WTC11 (cell line): ENCODE results near the gene CASTOR2. TPM values are rescaled to one million over a fixed set of nuclear protein-coding genes. Genes with fewer than 3 reads are reported as not detected.

Experiments used
- ATAC-seq: fragments of 200-7000 bp; cut with Tn5 transposase; 2 replicates; pipeline ENCODE4 v1.10.0; 2021; ENCODE audit warnings: mild to moderate bottlenecking, moderate library complexity
- CTCF ChIA-PET: fragments of 300-600 bp; sonication (Branson Sonifier 250); formaldehyde crosslinking; loops from one replicate; lab custom pipeline; 2021; ENCODE audit warnings: antibody characterized with exemption; lab: Charles Lee
- POLR2A ChIA-PET: fragments of 350-600 bp; sonication (Branson Sonifier 250); formaldehyde crosslinking; loops from one replicate; lab custom pipeline; 2021; ENCODE audit warnings: antibody characterized with exemption; lab: Charles Lee
- DNase-seq: peaks from one replicate; pipeline ENCODE4 v3.0.0; 2021; ENCODE audit warnings: low spot score
- H3K27ac Mint-ChIP-seq: 2 replicates; pipeline ENCODE4 v1.8.0; 2021; ENCODE audit warnings: mixed read lengths
- H3K27me3 Mint-ChIP-seq: 2 replicates; pipeline ENCODE4 v1.8.0; 2021; ENCODE audit warnings: low read depth, mild to moderate bottlenecking, moderate library complexity, mixed read lengths
- H3K36me3 Mint-ChIP-seq: 2 replicates; pipeline ENCODE4 v1.8.0; 2021; ENCODE audit warnings: mixed read lengths
- H3K4me1 Mint-ChIP-seq: 2 replicates; pipeline ENCODE4 v1.8.0; 2022; ENCODE audit warnings: mixed read lengths
- H3K4me3 Mint-ChIP-seq: 2 replicates; pipeline ENCODE4 v1.8.0; 2021; ENCODE audit warnings: mild to moderate bottlenecking, moderate library complexity, mixed read lengths
- H3K9me3 Mint-ChIP-seq: 2 replicates; pipeline ENCODE4 v1.8.0; 2021; ENCODE audit warnings: mixed read lengths
- ATF1 ChIP-seq: sonication (generic); formaldehyde crosslinking; IDR thresholded peaks from 2 replicates; pipeline ENCODE4 v1.8.1; 2023; ENCODE audit warnings: mild to moderate bottlenecking, moderate library complexity, missing genetic modification reagents
- CBFB ChIP-seq: sonication (generic); formaldehyde crosslinking; IDR thresholded peaks from 2 replicates; pipeline ENCODE4 v1.8.1; 2022; ENCODE audit warnings: mild to moderate bottlenecking, low read depth, missing genetic modification reagents
- FOXK1 ChIP-seq: sonication (generic); formaldehyde crosslinking; IDR thresholded peaks from 2 replicates; pipeline ENCODE4 v1.8.0; 2022; ENCODE audit warnings: mild to moderate bottlenecking, moderate library complexity, missing genetic modification reagents
- FOXP1 ChIP-seq: sonication (generic); formaldehyde crosslinking; IDR thresholded peaks from 2 replicates; pipeline ENCODE4 v1.8.0; 2022; ENCODE audit warnings: missing genetic modification reagents, mild to moderate bottlenecking, moderate library complexity, borderline replicate concordance
- JAZF1 ChIP-seq: fragments of 250-450 bp; sonication (Bioruptor Pico); IDR thresholded peaks from 2 replicates; pipeline ENCODE4 v1.9.0; 2021; ENCODE audit warnings: moderate library complexity, mild to moderate bottlenecking, inconsistent platforms
- NFYB ChIP-seq: sonication (generic); formaldehyde crosslinking; conservative IDR thresholded peaks from 2 replicates; pipeline ENCODE4 v1.8.0; 2022; ENCODE audit warnings: low read depth, missing genetic modification reagents
- RELA ChIP-seq: sonication (generic); formaldehyde crosslinking; IDR thresholded peaks from 2 replicates; pipeline ENCODE4 v1.8.1; 2022; ENCODE audit warnings: missing genetic modification reagents, mild to moderate bottlenecking, borderline replicate concordance
- SMAD3 ChIP-seq: sonication (generic); formaldehyde crosslinking; IDR thresholded peaks from 2 replicates; pipeline ENCODE4 v1.8.0; 2022; ENCODE audit warnings: missing genetic modification reagents, mild to moderate bottlenecking, borderline replicate concordance
- ZNF121 ChIP-seq: sonication (generic); formaldehyde crosslinking; IDR thresholded peaks from 2 replicates; pipeline ENCODE4 v1.8.0; 2023; ENCODE audit warnings: missing genetic modification reagents
- ZNF138 ChIP-seq: sonication (generic); formaldehyde crosslinking; conservative IDR thresholded peaks from 2 replicates; pipeline ENCODE4 v1.8.1; 2022; ENCODE audit warnings: mild to moderate bottlenecking, moderate library complexity, missing genetic modification reagents
- ZNF219 ChIP-seq: sonication (generic); formaldehyde crosslinking; IDR thresholded peaks from 2 replicates; pipeline ENCODE4 v1.8.0; 2023; ENCODE audit warnings: missing genetic modification reagents, mild to moderate bottlenecking, borderline replicate concordance
- ZNF263 ChIP-seq: sonication (generic); formaldehyde crosslinking; IDR thresholded peaks from 2 replicates; pipeline ENCODE4 v1.8.1; 2022; ENCODE audit warnings: low read depth, mild to moderate bottlenecking, moderate library complexity, missing genetic modification reagents
- total RNA-seq: library from RNA; stranded (reverse); gene quantifications from 3 replicates; pipeline ENCODE4 v1.2.3, GENCODE V29; 2021
- TF ChIP-seq, protein P1 (sequence below): fragments of 250-450 bp; sonication (Bioruptor Pico); IDR thresholded peaks from 2 replicates; pipeline ENCODE4 v1.9.0; 2021; ENCODE audit warnings: mild to moderate bottlenecking, borderline replicate concordance
- TF ChIP-seq, protein P2 (sequence below): sonication (generic); formaldehyde crosslinking; IDR thresholded peaks from 2 replicates; pipeline ENCODE4 v1.8.1; 2022; ENCODE audit warnings: missing genetic modification reagents, borderline replicate concordance
- TF ChIP-seq, protein P3 (sequence below): fragments of 250-450 bp; sonication (Bioruptor Pico); IDR thresholded peaks from 2 replicates; pipeline ENCODE4 v1.9.0; 2021; ENCODE audit warnings: mild to moderate bottlenecking
- TF ChIP-seq, protein P4 (sequence below): fragments of 250-450 bp; sonication (Bioruptor Pico); IDR thresholded peaks from 2 replicates; pipeline ENCODE4 v1.8.0; 2021; ENCODE audit warnings: mild to moderate bottlenecking
- TF ChIP-seq, protein P5 (sequence below): sonication (generic); formaldehyde crosslinking; IDR thresholded peaks from 2 replicates; pipeline ENCODE4 v1.8.1; 2023; ENCODE audit warnings: mild to moderate bottlenecking, missing genetic modification reagents, moderate library complexity
- TF ChIP-seq, protein P6 (sequence below): sonication (generic); formaldehyde crosslinking; IDR thresholded peaks from 2 replicates; pipeline ENCODE4 v1.8.1; 2023; ENCODE audit warnings: mild to moderate bottlenecking, missing genetic modification reagents
- TF ChIP-seq, protein P7 (sequence below): sonication (generic); formaldehyde crosslinking; IDR thresholded peaks from 2 replicates; pipeline ENCODE4 v1.8.1; 2023; ENCODE audit warnings: mild to moderate bottlenecking, moderate library complexity, missing genetic modification reagents
- TF ChIP-seq, protein P8 (sequence below): fragments of 250-450 bp; sonication (Bioruptor Pico); IDR thresholded peaks from 2 replicates; pipeline ENCODE4 v2.1.2; 2022; ENCODE audit warnings: mild to moderate bottlenecking, moderate library complexity

The CASTOR2 gene
- total RNA-seq, 1 experiment from 2014 or later, result 38.7 TPM

DNA sequence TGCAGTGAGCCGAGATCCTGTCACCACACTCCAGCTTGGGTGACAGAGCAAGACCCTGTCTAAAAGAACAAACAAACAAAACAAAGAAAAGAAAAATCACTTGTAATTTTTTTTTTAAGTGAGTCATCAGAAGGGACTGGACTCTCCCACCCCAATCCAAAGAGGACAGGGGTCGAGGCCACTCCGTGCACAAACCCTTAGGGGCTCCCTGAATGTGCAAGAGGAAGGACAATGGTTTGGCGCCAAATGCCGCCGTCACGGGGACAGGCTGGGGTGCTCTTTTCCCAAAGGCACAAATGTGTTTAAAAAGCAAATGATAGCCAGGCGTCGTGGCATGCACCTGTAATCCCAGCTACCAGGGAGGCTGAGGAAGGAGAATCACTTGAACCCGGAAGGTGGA is 85.3 kb downstream of the CASTOR2 start:
- peaks cover 32% of the 10 kb centered on the region for H3K36me3 Mint-ChIP-seq
- ATAC-seq, result no peak
- no peak overlapping the region for H3K27ac Mint-ChIP-seq
- H3K27me3 Mint-ChIP-seq, result no peaks in the 10 kb centered on the region
- CTCF ChIA-PET, result no interaction called here
- TF ChIP-seq ATF1 (CRISPR knock-in tag), result no peak
- TF ChIP-seq CBFB (CRISPR knock-in tag), result no peak
- TF ChIP-seq, protein P1, sequence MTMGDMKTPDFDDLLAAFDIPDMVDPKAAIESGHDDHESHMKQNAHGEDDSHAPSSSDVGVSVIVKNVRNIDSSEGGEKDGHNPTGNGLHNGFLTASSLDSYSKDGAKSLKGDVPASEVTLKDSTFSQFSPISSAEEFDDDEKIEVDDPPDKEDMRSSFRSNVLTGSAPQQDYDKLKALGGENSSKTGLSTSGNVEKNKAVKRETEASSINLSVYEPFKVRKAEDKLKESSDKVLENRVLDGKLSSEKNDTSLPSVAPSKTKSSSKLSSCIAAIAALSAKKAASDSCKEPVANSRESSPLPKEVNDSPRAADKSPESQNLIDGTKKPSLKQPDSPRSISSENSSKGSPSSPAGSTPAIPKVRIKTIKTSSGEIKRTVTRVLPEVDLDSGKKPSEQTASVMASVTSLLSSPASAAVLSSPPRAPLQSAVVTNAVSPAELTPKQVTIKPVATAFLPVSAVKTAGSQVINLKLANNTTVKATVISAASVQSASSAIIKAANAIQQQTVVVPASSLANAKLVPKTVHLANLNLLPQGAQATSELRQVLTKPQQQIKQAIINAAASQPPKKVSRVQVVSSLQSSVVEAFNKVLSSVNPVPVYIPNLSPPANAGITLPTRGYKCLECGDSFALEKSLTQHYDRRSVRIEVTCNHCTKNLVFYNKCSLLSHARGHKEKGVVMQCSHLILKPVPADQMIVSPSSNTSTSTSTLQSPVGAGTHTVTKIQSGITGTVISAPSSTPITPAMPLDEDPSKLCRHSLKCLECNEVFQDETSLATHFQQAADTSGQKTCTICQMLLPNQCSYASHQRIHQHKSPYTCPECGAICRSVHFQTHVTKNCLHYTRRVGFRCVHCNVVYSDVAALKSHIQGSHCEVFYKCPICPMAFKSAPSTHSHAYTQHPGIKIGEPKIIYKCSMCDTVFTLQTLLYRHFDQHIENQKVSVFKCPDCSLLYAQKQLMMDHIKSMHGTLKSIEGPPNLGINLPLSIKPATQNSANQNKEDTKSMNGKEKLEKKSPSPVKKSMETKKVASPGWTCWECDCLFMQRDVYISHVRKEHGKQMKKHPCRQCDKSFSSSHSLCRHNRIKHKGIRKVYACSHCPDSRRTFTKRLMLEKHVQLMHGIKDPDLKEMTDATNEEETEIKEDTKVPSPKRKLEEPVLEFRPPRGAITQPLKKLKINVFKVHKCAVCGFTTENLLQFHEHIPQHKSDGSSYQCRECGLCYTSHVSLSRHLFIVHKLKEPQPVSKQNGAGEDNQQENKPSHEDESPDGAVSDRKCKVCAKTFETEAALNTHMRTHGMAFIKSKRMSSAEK, result no peak
- TF ChIP-seq ZNF138 (CRISPR knock-in tag), result no peak
- no peak for TF ChIP-seq ZNF263
- TF ChIP-seq ZNF219, result no peak
- POLR2A ChIA-PET, result no interaction called here
- DNase-seq, result no peak
- no peaks in the 10 kb centered on the region for H3K9me3 Mint-ChIP-seq
- H3K4me1 Mint-ChIP-seq, result peaks cover 2% of the 10 kb centered on the region; the same call in 1 of the 2 replicates
- no peak overlapping the region for H3K4me3 Mint-ChIP-seq

DNA sequence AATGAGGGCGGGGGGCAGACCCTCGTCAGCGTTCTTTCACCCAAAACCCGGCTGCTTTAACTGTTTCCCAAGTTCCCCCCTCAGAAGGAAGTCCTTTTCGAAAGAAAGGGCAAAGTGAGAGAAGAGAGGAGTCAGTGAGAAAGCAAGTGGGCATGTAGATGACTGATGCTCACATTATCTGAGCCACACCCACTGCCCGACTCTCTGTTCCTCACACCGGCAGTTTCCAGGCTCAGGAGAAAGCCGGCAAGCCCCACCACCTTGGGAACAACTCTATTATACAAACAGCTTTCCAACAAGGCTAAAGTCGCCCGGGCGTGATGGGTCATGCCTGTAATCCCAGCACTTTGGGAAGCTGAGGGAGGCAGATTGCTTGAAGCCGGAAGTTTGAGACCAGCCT is 86.0 kb downstream of the CASTOR2 start:
- peaks cover 39% of the 10 kb centered on the region for H3K36me3 Mint-ChIP-seq
- H3K4me3 Mint-ChIP-seq, result no peak overlapping the region
- H3K9me3 Mint-ChIP-seq, result no peaks in the 10 kb centered on the region
- no peaks in the 10 kb centered on the region for H3K27me3 Mint-ChIP-seq
- ChIA-PET CTCF (no interaction called here), POLR2A (no interaction called here)
- ATAC-seq (no peak), DNase-seq (no peak)
- H3K27ac Mint-ChIP-seq, result no peak overlapping the region
- H3K4me1 Mint-ChIP-seq, result peaks cover 2% of the 10 kb centered on the region; the same call in 1 of the 2 replicates
- TF ChIP-seq, protein P2, sequence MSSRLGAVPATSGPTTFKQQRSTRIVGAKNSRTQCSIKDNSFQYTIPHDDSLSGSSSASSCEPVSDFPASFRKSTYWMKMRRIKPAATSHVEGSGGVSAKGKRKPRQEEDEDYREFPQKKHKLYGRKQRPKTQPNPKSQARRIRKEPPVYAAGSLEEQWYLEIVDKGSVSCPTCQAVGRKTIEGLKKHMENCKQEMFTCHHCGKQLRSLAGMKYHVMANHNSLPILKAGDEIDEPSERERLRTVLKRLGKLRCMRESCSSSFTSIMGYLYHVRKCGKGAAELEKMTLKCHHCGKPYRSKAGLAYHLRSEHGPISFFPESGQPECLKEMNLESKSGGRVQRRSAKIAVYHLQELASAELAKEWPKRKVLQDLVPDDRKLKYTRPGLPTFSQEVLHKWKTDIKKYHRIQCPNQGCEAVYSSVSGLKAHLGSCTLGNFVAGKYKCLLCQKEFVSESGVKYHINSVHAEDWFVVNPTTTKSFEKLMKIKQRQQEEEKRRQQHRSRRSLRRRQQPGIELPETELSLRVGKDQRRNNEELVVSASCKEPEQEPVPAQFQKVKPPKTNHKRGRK (CRISPR knock-in tag), result no peak
- no peak for TF ChIP-seq FOXK1
- TF ChIP-seq, protein P3, sequence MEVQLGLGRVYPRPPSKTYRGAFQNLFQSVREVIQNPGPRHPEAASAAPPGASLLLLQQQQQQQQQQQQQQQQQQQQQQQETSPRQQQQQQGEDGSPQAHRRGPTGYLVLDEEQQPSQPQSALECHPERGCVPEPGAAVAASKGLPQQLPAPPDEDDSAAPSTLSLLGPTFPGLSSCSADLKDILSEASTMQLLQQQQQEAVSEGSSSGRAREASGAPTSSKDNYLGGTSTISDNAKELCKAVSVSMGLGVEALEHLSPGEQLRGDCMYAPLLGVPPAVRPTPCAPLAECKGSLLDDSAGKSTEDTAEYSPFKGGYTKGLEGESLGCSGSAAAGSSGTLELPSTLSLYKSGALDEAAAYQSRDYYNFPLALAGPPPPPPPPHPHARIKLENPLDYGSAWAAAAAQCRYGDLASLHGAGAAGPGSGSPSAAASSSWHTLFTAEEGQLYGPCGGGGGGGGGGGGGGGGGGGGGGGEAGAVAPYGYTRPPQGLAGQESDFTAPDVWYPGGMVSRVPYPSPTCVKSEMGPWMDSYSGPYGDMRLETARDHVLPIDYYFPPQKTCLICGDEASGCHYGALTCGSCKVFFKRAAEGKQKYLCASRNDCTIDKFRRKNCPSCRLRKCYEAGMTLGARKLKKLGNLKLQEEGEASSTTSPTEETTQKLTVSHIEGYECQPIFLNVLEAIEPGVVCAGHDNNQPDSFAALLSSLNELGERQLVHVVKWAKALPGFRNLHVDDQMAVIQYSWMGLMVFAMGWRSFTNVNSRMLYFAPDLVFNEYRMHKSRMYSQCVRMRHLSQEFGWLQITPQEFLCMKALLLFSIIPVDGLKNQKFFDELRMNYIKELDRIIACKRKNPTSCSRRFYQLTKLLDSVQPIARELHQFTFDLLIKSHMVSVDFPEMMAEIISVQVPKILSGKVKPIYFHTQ (CRISPR knock-in tag), result no peak
- TF ChIP-seq, protein P4, sequence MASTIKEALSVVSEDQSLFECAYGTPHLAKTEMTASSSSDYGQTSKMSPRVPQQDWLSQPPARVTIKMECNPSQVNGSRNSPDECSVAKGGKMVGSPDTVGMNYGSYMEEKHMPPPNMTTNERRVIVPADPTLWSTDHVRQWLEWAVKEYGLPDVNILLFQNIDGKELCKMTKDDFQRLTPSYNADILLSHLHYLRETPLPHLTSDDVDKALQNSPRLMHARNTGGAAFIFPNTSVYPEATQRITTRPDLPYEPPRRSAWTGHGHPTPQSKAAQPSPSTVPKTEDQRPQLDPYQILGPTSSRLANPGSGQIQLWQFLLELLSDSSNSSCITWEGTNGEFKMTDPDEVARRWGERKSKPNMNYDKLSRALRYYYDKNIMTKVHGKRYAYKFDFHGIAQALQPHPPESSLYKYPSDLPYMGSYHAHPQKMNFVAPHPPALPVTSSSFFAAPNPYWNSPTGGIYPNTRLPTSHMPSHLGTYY (CRISPR knock-in tag), result no peak
- TF ChIP-seq, protein P5, sequence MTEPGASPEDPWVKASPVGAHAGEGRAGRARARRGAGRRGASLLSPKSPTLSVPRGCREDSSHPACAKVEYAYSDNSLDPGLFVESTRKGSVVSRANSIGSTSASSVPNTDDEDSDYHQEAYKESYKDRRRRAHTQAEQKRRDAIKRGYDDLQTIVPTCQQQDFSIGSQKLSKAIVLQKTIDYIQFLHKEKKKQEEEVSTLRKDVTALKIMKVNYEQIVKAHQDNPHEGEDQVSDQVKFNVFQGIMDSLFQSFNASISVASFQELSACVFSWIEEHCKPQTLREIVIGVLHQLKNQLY (CRISPR knock-in tag), result no peak
- TF ChIP-seq, protein P6, sequence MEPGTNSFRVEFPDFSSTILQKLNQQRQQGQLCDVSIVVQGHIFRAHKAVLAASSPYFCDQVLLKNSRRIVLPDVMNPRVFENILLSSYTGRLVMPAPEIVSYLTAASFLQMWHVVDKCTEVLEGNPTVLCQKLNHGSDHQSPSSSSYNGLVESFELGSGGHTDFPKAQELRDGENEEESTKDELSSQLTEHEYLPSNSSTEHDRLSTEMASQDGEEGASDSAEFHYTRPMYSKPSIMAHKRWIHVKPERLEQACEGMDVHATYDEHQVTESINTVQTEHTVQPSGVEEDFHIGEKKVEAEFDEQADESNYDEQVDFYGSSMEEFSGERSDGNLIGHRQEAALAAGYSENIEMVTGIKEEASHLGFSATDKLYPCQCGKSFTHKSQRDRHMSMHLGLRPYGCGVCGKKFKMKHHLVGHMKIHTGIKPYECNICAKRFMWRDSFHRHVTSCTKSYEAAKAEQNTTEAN, result no peak
- no peak for TF ChIP-seq JAZF1
- TF ChIP-seq RELA (CRISPR knock-in tag), result no peak
- TF ChIP-seq, protein P7, sequence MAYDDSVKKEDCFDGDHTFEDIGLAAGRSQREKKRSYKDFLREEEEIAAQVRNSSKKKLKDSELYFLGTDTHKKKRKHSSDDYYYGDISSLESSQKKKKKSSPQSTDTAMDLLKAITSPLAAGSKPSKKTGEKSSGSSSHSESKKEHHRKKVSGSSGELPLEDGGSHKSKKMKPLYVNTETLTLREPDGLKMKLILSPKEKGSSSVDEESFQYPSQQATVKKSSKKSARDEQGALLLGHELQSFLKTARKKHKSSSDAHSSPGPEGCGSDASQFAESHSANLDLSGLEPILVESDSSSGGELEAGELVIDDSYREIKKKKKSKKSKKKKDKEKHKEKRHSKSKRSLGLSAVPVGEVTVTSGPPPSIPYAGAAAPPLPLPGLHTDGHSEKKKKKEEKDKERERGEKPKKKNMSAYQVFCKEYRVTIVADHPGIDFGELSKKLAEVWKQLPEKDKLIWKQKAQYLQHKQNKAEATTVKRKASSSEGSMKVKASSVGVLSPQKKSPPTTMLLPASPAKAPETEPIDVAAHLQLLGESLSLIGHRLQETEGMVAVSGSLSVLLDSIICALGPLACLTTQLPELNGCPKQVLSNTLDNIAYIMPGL, result no peak
- TF ChIP-seq FOXP1 (CRISPR knock-in tag), result no peak
- no peak for TF ChIP-seq NFYB (CRISPR knock-in tag)
- no peak for TF ChIP-seq ZNF121 (CRISPR knock-in tag)
- TF ChIP-seq, protein P8, sequence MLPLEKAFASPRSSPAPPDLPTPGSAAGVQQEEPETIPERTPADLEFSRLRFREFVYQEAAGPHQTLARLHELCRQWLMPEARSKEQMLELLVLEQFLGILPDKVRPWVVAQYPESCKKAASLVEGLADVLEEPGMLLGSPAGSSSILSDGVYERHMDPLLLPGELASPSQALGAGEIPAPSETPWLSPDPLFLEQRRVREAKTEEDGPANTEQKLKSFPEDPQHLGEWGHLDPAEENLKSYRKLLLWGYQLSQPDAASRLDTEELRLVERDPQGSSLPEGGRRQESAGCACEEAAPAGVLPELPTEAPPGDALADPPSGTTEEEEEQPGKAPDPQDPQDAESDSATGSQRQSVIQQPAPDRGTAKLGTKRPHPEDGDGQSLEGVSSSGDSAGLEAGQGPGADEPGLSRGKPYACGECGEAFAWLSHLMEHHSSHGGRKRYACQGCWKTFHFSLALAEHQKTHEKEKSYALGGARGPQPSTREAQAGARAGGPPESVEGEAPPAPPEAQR (CRISPR knock-in tag), result no peak
- TF ChIP-seq SMAD3 (CRISPR knock-in tag), result no peak
- no peak for TF ChIP-seq CBFB (CRISPR knock-in tag)
